Panc1 (cell line): ENCODE results near the gene CD84.
"Not testable (repeated sequence)": the region's sequence is repeated elsewhere in the genome, so short reads cannot be mapped to it uniquely, and the experiment has no call there.

Experiments
- CTCF ChIP-seq: fragments of 450-650 bp; IDR thresholded peaks from 2 replicates; pipeline ENCODE4 v1.5.1; 2017; ENCODE audit warnings: mild to moderate bottlenecking
- POLR2AphosphoS5 ChIP-seq: IDR thresholded peaks from 2 replicates; pipeline ENCODE4 v1.6.1; 2012; ENCODE audit warnings: mild to moderate bottlenecking, low read depth, low read length, moderate library complexity
- REST ChIP-seq, 2 experiments: IDR thresholded peaks; 2 replicates each; pipeline ENCODE4 v1.6.1; 2011 to 2012; ENCODE audit warnings: low read depth in 2 of 2, control low read depth in 1 of 2, low read length in 1 of 2, mild to moderate bottlenecking in 1 of 2, moderate library complexity in 1 of 2; ENCODE audit not compliant: insufficient read depth in 1 of 2
- SIN3A ChIP-seq: IDR thresholded peaks from 2 replicates; pipeline ENCODE4 v1.6.1; 2012; ENCODE audit warnings: low read depth, mild to moderate bottlenecking, low read length, moderate library complexity, borderline replicate concordance; ENCODE audit not compliant: insufficient read depth
- TCF7L2 ChIP-seq: IDR thresholded peaks from 2 replicates; pipeline ENCODE4 v1.6.1; 2011; ENCODE audit warnings: mild to moderate bottlenecking, low read depth, low read length, inconsistent platforms

GRCh38 chr1:160562745-160563144, 16.6 kb downstream of the CD84 start:
- TF ChIP-seq CTCF; POLR2AphosphoS5; SIN3A; TCF7L2; REST (IDR thresholded peaks at IDR 0.05; ENCODE audit: insufficient read depth in 1 of 2, low read depth in 2 of 2, low read length in 1 of 2): not testable (repeated sequence)
